ENCODE measurements around the gene FHL3.

DNA sequence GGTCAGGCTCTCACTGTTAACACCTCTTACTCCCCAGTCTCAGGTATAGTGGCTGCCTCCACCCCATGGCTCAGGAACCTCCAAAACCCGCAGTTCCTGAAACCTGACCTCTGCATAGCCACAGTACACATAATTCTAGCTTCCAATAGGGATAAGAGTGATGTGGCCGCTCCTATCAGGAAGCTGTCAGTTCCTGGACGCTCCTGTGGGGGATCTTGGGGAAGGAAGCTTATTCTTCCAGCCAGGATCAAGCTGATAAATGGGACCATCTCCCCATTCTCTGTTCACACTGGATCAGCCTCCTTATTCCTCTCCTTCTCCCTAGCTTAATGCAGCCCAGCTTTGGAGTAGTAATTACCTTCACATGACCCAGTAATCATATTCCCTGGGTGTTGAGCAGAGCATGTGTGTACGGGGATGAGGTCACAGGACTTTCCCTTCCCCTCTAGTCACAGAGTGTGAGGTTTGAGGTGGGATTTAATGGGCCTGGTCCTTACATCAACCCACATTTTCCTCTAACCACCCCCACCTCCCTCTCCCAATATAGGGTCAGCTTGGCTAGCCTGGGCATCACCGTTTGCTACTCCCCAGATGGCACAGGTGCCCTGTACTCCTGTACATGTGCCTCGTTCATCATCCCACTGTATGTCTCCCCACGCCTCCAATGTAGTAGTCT lies 48.2 kb upstream of the FHL3 start:
- TF ChIP-seq, protein P1, sequence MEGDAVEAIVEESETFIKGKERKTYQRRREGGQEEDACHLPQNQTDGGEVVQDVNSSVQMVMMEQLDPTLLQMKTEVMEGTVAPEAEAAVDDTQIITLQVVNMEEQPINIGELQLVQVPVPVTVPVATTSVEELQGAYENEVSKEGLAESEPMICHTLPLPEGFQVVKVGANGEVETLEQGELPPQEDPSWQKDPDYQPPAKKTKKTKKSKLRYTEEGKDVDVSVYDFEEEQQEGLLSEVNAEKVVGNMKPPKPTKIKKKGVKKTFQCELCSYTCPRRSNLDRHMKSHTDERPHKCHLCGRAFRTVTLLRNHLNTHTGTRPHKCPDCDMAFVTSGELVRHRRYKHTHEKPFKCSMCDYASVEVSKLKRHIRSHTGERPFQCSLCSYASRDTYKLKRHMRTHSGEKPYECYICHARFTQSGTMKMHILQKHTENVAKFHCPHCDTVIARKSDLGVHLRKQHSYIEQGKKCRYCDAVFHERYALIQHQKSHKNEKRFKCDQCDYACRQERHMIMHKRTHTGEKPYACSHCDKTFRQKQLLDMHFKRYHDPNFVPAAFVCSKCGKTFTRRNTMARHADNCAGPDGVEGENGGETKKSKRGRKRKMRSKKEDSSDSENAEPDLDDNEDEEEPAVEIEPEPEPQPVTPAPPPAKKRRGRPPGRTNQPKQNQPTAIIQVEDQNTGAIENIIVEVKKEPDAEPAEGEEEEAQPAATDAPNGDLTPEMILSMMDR (conservative IDR thresholded peaks at IDR 0.05; ENCODE audit: low read depth in 2 of 2): no peak
- TF ChIP-seq STAT1 (IDR thresholded peaks at IDR 0.05; ENCODE audit: unreplicated experiment) (no peak), CREB1 (CRISPR knock-in tag; IDR thresholded peaks at IDR 0.05; ENCODE audit: low read depth) (no peak), POLR2AphosphoS5 (IDR thresholded peaks at IDR 0.05; ENCODE audit: low read depth) (no peak), EZH2 (IDR thresholded peaks at IDR 0.05; ENCODE audit: low read depth, unreplicated experiment) (no peak), ZNF331 (CRISPR knock-in tag; IDR thresholded peaks at IDR 0.05; ENCODE audit: low read depth) (no peak), EZH2phosphoT487 (IDR thresholded peaks at IDR 0.05; ENCODE audit: unreplicated experiment) (no peak)
- TF ChIP-seq, protein P2, sequence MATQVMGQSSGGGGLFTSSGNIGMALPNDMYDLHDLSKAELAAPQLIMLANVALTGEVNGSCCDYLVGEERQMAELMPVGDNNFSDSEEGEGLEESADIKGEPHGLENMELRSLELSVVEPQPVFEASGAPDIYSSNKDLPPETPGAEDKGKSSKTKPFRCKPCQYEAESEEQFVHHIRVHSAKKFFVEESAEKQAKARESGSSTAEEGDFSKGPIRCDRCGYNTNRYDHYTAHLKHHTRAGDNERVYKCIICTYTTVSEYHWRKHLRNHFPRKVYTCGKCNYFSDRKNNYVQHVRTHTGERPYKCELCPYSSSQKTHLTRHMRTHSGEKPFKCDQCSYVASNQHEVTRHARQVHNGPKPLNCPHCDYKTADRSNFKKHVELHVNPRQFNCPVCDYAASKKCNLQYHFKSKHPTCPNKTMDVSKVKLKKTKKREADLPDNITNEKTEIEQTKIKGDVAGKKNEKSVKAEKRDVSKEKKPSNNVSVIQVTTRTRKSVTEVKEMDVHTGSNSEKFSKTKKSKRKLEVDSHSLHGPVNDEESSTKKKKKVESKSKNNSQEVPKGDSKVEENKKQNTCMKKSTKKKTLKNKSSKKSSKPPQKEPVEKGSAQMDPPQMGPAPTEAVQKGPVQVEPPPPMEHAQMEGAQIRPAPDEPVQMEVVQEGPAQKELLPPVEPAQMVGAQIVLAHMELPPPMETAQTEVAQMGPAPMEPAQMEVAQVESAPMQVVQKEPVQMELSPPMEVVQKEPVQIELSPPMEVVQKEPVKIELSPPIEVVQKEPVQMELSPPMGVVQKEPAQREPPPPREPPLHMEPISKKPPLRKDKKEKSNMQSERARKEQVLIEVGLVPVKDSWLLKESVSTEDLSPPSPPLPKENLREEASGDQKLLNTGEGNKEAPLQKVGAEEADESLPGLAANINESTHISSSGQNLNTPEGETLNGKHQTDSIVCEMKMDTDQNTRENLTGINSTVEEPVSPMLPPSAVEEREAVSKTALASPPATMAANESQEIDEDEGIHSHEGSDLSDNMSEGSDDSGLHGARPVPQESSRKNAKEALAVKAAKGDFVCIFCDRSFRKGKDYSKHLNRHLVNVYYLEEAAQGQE (IDR thresholded peaks at IDR 0.05; ENCODE audit: unreplicated experiment): no peak
- TF ChIP-seq, protein P3, sequence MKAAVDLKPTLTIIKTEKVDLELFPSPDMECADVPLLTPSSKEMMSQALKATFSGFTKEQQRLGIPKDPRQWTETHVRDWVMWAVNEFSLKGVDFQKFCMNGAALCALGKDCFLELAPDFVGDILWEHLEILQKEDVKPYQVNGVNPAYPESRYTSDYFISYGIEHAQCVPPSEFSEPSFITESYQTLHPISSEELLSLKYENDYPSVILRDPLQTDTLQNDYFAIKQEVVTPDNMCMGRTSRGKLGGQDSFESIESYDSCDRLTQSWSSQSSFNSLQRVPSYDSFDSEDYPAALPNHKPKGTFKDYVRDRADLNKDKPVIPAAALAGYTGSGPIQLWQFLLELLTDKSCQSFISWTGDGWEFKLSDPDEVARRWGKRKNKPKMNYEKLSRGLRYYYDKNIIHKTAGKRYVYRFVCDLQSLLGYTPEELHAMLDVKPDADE (IDR thresholded peaks at IDR 0.05): no peak

All from GM23338 (cell line).